Stimulated activated CD4-positive, alpha-beta T cell treated with anti-CD3 and anti-CD28 coated beads, Interleukin-12 subunit alpha, Interleukin-12 subunit beta, amount 100 ng/mL, for 4 hours (primary cell): ENCODE measurements around the gene FBXO31.

Experiments
- DNase-seq: peaks from one replicate; pipeline ENCODE4 v3.0.0-alpha.2; 2020

FBXO31 gene

DNA sequence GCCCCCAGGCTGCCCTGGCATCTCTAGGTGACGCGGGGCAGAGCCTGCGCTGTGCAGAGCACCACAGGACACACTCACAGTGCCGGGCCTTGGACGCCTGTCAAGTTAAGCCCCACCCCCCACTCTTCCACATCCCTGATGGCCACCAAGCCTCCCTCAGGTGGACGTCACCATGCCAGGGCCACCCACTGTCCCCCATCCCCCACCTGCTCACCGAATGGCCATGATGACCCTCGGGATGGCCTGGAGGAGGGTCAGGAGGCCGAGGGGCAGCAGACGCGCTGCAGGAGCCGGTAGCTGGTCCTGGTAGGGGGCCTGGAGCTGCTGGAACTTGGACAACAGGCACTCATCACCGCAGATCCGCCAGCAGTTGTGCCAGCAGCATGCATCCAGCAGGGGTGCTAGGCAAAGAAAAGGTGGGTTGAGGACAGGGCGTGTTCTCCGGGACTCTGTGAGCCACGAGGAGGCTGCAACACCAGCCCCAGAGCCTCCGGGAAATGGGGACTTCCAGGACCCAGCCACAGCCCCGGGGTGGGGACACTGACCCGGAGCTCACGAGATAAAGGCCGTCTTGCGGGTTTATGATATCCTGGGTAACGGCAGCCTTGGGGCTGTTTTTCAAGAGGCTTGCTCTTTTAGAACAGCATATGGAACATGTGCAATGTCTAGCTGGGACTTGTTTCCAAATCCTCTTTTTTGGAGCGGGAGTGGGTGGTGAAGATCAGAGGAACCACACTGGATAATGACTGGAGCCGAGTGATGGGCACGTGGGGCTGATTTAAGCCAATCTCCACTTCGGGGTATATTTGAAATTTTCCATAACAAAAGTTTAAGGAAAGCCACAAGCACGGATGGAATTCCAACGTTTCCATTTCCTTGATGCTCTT lies 77.8 kb downstream of the FBXO31 start:
- DNase-seq, result no peak

DNA sequence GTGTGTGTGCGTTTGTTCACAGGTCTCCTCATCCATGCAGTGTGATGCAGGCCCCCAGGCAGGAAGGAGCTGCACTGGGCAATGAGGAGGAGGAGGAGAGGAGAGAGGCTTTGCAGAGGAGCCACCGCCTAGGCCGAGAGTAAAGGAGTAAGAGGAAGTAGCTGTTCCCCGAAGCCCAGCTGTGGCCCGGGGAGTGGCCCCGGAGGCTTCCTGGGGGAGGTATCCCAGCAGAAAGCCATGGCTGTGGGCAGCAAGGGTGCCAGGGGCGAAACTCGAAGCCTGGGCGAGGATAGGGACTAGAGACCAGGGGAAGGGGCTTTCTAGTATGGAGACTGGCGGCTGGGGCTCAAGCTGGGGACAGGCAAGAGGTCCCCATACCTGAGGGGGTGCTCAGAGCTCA lies 78.6 kb downstream of the FBXO31 start:
- DNase-seq, result no peak

DNA sequence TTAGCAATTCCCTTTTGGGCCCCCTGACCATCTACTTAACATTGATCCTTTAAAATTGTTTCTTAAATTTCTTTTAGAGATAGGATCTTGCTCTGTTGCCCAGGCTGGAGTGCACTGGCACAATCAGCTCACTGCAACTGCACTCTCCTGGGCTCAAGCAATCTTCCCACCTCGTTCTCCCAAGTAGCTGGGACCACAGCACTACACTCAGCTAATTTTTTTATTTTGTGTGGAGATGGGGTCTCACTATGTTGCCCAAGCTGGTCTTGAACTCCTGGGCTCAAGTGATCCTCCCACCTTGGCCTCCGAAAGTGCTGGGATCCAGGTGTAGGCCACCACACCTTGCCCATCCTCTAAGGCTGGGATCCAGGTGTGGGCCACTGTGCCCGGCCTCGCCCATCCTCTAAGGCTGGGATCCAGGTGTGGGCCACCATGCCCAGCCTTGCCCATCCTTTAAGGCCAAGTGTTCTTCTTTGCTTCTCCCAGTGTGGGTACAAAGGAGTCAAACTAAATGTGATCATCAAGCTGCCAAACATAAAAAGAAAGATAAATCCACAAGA lies 79.5 kb downstream of the FBXO31 start:
- DNase-seq, result no peak

DNA sequence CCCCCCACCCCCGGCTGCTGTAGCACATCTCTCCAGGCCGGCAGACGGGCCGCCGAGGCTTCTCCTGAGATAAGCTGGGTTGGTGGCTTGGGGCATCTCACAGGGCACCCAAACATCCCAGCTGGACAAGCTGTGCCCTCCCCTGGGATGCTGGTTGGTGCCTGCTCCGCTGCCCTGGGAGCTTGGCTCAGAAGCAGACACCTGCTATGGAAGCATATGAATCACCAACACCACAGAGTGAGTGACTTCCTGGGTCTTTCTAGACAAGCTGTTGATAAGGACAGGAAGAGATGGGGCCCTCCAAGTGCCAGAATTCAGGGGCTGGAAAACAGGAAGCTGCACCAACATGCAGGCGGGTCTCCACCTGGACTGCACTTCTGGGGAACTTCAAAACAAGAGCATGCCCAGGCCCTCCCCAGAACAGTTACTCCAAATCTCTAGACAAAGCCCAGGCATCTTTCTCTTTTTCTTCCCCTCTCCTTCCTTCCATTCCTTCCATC lies 80.1 kb downstream of the FBXO31 start:
- no peak for DNase-seq

DNA sequence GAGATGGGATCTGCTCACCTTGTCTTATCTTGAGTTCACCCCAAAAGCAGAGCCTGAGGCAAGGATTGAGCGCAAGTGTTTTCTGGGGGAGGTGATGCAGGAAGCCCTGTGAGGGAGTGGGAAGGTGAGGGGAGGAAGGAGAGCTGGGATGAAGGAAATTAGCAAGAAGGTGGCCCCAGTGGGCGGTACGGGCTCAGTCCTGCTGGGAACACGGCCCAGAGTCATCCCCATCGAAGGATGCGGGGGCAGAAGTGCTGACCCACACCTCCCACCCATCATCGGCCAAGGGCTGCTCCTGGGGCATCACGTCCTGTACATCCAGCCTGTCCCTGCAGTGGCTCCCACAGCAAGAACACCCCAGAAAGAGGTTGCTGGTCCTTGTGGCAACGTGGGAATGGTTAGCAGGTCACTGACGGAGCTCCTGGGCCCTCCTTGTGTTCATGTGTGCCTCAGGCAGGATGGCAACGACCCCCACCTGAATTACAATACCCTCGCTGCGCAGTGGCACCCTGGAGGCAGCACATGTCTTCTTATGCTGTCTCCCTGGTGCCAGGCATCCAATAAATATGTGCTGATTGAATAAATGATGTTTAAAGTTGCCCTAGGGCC lies 84.6 kb downstream of the FBXO31 start:
- no peak for DNase-seq

DNA sequence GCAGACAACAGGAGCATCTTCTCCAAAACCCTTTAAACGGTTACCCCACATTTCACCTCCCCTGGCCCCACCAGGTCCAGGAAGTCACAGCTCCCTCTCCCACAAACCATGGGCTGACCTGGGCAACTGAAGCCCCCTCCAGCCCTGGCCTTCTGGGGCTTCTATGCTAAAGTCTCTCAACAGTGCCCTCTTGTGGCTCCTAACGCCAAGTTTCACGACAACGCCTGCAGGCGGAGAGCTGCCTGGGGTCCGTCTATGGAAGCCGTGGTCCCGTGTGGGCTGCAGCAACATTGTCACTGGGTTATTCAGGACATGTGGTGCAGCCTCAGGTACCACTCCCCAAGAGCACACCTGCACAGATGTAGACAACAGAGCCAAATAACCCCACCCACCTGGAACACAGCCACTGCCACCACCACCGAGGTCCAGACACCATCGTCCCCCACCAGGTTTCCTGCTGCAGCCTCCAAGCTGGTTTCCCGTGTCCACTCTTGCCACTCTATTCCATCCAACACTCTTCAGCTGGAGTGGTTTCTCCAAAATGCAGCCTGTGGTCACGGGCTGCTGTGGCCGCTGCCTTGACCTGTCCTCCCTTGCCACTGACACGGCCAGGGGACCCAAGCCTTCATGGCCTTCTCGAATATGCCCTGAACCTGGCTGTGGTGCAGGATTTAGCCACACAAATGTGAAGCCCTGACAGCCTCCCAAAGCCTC lies 85.5 kb downstream of the FBXO31 start:
- no peak for DNase-seq

DNA sequence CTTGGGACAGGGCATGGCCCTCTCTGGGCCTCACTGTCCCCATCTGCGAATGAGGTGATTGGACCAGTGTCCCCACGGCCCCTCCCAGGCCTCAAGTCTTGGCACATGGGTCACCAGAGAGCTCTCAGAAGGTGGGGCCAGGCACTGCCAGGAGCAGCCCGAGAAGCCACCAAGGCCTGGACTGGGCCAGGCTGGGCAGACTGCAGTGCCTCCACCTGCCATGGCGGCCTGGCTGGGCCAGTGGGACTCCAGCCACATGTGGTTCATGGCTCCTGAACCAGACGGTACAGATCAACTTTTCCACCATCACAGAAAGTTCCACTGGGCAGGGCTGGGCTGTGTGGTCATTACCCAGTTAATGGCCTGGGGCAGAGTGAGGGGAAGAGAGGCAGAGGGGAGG lies 86.2 kb downstream of the FBXO31 start:
- no peak for DNase-seq

DNA sequence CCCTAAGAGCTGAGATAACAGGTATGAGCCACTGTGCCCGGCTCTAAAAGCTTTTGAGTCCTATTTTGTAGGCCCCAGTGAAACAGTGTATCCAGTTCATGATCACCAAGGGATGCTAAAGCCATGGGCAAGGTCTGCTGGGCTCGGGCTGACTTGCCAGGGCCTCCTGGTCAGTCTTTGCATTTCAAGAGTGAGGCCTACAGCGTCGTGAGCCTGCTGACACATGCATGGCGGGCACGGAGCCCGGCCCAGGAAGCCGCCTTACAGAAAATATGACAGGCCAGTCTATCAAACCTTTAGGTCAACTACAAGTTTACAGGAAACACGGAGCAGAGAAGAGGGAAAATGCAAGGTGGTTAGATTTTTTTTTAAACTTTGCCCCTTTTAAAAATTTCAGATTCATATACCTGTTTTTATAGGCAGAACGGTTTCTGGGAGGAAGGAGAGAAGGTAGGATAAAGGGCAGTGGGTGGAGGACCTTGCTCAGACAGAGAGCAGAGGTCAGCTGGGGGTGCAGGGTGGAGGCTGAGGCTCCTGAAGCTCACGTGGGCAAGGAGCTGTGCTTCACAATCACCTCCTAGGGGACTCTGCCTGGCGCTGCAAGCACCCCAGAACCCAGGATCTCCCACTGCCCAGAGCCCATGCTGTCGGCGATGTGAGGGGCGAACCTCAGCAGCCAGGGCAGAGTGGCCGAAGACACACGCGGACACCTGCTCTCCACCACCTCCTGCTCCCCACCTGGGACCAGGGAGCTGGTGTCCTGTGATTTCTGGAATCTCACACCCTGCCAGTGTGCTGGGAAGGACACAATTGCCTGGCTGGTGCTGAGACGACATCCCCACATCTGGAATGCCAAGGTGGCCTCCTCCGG lies 87.7 kb downstream of the FBXO31 start:
- DNase-seq, result no peak

DNA sequence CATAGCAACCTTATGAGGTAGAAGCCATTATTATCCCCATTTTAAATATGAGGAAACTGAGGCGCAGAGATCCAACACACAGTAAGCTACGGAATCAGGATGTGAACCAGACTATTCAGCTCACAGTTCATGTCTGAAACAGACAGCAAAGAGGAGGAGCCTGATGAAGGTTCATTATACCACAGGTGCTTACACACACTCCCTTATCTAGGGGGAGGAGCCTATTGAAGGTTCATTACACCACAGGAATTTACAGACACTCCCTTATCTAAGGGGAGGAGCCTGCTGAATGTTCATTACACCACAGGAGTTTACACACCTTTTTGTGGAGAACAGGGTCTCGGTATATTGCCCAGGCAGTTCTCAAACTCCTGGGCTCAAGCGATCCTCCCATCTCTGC lies 88.3 kb downstream of the FBXO31 start:
- DNase-seq, result no peak

DNA sequence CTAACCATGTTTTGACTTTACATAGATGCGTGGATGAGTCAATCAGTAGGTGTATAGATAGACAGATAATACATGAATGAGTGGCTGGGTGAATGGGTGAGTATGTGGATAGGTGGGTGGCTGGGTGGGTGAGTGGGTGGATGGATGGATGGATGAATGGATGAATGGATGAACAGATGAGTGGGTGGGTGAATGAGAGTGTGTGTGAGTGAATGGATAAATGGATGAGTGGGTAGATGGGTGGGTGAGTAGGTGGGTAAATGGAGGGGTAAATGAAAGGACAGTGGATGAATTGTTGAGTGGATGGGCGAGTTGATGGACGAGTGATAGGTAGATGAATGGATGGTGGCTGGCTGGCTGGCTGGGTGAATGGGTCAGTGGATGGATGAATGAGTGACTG lies 89.6 kb downstream of the FBXO31 start:
- DNase-seq, result no peak

DNA sequence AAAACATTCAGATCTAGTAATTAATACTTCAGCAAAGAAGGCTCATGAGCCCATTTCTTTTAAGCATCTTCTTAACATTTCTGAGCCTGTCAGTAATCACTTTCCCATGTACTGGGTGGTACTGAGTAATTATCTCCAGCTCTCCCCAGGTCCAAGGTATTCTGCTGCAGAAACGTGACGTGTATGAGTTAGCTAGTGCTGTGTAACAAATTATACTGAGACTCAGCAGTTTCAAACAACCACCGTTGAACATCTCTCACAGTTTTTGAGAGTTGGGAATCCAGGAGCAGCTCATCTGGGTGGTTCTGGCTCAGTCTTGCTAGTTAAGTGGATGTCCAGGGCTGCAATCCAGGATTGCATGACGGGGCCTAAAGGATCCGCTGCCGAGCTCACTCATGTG lies 91.6 kb downstream of the FBXO31 start:
- DNase-seq, result no peak

DNA sequence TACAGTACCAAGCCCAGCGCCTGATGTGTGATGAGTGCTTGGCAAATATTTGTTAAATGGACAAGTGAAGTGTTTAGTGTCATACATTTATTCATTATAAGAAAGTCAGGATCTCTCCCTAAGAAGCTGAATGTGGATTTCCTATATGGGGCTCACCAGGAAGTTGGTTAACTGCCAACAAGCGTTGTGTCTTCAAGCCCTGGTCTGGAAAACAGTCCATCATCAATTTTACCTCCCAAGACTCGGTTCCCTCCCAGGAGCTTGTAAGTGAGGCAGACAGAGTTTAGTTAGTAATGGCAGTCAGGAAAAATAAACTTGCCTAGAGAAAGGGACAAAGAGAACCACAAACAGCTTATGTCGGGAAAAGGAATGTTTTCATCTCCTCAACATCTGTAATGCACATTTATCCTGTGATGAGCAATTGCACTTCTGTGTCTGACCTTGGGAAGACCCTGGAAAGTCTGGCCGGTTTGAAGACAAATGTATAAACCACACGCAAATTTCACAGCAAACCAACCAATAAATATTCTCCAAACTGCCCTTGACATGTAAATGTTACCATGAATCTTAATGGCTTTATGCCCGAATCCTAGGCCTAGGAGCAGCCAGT lies 94.7 kb downstream of the FBXO31 start:
- DNase-seq, result no peak

DNA sequence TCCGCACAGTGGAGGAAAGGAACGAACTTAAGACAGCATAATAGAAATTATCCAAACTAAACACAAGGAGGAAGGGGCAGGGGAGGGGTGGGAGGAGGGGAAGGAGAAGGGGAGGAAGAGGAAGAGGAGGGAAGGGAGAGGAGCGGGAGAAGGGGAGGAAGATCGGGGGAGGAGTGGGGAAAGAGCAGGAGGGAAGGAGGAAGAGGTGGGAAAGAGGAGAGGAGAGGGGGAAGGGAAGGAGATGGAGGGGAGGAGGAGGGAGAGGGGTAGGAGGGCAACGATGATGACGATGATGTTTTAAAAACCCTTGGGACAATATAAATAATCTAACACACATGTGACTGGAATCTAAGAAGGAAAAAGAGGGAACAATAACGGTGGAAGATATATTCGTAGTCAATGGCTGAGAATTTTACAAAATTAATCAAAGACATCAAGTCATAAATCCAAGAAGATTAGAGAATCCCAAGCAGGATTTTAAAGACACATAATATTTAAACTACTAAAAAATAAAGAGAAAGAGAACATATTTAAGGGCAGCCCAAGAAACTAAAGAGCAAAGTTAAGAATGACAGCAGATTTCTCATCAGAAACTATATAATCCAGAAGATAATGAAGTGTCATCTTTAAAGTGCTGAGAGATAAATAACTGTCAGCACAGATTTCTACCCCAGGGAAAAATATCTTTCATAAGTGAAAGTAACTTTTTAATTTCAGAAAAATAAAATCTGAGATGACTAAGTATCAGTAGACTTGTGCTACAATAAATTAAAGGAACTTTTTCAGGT lies 96.5 kb downstream of the FBXO31 start:
- no peak for DNase-seq

DNA sequence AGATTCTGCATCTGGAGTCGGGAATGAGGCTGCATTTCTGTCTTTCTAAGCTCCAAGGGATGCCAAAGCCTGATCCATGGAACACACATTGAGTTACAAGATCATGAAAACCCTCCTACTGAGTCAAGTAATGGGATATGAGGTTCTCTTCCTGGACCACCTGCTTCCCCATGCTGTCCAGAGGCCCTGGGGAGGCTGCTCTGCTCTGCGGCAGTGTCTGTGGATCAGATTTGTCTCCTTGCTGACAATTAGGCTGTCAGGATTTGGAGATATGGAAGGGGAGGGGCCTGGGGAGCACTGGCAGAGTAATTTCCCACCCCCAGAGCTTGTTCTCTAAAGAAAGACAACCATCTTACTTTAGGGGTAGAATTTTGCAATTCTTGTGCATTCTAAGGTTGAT lies 99.4 kb downstream of the FBXO31 start:
- DNase-seq, result no peak

DNA sequence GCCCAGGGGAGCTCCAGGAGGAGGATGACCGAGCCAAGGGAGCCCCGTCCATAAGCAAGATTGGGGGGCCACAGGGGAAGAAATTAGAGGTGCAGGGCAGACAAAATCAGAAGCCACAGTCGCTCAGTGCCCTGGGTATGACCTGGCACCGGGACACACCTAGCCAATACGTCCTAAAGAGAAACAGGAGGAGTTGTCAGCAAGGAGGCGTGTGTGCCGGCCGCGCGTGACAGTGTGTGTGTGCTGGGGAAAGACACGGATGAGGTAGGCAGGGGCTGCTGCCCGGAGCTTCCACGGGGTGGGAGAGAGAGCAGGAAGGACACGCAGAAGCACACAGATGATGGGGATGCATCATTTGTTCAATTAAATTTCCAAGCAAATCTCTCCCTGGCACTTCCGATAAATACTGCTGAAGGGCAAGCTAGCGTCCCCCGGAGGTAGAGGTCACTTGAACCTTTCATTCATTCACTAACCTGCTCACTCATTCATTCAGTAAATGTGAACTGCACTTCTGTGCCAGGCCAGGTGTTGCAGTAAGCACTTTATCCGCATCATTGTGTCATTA lies 104.4 kb downstream of the FBXO31 start:
- DNase-seq, result no peak

DNA sequence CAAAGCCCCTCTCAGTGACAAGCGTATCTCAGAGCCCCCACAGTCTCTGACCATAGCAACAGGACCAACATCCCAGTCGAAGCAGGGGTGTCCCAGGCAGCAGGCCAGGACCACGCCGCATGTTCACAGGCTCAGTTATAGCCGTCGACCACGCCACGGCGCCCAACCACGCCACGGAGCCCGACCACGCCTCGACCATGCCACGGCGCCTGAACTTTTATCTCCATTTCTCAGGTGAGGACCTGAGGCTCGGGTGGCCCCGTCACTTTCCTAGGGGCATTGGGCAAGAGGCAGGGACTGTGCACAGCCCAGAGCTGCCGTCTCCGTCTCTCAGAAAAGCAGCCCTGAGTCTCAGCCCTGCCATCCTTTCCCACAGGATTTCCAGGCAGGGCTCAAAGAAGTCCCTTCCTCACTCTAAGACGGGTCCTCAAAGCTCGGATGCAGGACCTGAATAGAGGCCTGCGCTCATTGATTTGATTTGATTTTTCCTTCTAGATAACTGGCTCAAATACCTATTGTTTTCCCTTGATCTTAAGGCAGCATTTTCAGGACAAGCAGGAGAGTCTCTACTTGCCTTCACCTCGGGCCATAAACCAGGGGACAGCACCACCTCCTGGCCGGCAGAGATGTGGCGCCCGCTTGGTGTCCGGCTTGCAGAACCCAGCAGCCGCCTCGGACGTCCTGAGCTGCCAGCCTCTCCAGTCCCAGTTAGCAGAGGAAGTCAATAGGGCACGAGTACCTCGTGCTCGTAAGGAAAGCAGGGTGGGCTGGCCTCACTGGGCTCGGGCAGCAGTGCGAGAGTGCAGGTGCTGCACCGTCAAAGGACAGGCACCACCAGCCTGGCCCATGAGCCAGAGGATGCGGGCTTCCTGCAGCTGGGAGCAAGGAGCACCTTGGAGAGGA lies 105.1 kb downstream of the FBXO31 start:
- DNase-seq, result peak; percentile 20
